AG09309 (cell line): ENCODE data around the gene BTG2.
"Not testable (repeated sequence)": the region's sequence is repeated elsewhere in the genome, so short reads cannot be mapped to it uniquely, and the experiment has no call there.

Experiments used
- DNase-seq: peaks from one replicate; pipeline ENCODE4 v3.0.0-alpha.2; 2010; ENCODE audit warnings: low read depth
- H3K4me3 ChIP-seq: 2 replicates; pipeline ENCODE4 v1.5.1; 2011; ENCODE audit warnings: mild to moderate bottlenecking, low read depth, low read length, moderate library complexity; ENCODE audit not compliant: control insufficient read depth
- TF ChIP-seq, protein P1 (sequence below): IDR thresholded peaks from 2 replicates; pipeline ENCODE4 v1.5.1; 2011; ENCODE audit warnings: mild to moderate bottlenecking, low read depth, low read length, inconsistent platforms; ENCODE audit not compliant: insufficient read depth, control insufficient read depth; ENCODE audit errors: missing control alignments

Gene BTG2, protein sequence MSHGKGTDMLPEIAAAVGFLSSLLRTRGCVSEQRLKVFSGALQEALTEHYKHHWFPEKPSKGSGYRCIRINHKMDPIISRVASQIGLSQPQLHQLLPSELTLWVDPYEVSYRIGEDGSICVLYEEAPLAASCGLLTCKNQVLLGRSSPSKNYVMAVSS

DNA sequence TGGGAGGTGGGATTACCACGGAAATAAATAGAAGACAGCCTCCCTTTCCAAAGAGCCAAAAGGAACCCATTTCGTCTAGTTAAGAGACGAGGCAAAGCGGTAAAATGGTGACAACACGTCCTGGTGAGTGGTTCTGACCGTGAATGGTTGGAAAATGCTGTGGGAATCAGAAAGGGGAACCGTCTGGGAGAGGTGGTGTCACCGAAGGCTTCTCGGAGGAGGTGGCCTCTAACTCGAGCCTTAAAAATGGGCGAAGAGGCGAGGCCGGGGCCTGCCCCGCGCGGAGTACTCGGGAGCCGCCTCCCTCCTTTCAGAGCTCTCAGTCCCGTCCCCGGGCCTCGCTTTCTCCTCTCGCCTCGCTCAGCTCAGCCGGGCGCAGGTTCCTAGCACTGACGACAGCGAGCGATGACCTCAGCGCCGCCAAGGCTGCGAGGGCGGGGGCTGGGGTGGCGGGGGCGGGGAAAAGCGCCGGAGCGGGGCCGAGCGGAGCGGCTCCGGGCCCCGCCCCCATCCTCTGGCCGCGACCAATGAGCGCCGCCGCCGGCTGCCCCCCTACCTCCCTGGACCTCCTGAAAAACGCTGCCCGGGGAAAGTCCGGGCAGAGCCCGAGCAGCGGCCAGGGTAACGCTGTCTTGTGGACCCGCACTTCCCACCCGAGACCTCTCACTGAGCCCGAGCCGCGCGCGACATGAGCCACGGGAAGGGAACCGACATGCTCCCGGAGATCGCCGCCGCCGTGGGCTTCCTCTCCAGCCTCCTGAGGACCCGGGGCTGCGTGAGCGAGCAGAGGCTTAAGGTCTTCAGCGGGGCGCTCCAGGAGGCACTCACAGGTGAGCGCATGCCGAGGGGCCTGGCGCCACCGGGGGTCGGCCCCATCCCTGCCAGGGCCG is at the start of gene BTG2:
Gene BTG2, plus strand, starts transcription at position 601 of the 890 bp plus-strand sequence. Its CDS starts 88 bp downstream, at position 689.
- peak within 1 kb of the TSS; percentile 85 for H3K4me3 ChIP-seq
- DNase-seq: no peak
- TF ChIP-seq, protein P1, sequence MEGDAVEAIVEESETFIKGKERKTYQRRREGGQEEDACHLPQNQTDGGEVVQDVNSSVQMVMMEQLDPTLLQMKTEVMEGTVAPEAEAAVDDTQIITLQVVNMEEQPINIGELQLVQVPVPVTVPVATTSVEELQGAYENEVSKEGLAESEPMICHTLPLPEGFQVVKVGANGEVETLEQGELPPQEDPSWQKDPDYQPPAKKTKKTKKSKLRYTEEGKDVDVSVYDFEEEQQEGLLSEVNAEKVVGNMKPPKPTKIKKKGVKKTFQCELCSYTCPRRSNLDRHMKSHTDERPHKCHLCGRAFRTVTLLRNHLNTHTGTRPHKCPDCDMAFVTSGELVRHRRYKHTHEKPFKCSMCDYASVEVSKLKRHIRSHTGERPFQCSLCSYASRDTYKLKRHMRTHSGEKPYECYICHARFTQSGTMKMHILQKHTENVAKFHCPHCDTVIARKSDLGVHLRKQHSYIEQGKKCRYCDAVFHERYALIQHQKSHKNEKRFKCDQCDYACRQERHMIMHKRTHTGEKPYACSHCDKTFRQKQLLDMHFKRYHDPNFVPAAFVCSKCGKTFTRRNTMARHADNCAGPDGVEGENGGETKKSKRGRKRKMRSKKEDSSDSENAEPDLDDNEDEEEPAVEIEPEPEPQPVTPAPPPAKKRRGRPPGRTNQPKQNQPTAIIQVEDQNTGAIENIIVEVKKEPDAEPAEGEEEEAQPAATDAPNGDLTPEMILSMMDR: no peak

DNA sequence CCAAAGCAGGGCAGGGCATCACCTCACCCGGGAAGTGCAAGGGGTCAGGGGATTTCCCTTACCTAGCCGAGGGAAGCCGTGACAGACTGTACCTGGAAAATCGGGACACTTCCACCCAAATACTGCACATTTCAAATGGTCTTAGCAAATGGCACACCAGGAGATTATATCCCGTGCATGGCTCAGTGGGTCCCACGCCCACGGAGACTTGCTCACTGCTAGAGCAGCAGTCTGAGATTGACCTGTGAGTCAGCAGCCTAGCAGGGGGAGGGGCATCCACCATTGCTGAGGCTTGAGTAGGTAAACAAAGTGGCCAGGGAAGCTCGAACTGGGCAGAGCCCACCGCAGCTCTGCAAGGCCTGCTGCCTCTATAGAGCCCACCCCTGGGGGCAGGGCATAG is 48.7 kb upstream of the BTG2 start:
- H3K4me3 ChIP-seq, DNase-seq: not testable (repeated sequence)

DNA sequence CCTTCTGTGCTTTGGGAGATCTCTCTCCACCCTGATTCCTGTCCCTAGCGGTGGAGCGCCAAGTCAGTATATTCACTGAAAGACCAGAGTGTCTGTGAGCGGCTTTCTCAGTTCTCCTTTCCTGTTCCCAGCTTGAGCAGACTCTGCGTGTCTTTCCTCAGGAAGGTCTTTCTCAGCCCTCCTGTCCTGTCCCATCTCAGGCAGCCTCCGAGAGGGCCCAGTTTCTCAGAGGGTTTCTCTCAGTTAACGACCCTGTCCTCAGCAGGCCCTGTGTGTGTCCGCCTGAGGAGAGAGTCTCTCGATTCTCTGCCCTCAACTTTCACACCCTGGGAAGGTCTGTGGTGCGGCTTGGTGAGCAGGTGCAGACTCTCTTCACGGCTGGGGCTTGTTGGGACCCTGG is 41.8 kb upstream of the BTG2 start:
- no peak overlapping the region for H3K4me3 ChIP-seq
- no peak for DNase-seq
- TF ChIP-seq, protein P1: no peak

DNA sequence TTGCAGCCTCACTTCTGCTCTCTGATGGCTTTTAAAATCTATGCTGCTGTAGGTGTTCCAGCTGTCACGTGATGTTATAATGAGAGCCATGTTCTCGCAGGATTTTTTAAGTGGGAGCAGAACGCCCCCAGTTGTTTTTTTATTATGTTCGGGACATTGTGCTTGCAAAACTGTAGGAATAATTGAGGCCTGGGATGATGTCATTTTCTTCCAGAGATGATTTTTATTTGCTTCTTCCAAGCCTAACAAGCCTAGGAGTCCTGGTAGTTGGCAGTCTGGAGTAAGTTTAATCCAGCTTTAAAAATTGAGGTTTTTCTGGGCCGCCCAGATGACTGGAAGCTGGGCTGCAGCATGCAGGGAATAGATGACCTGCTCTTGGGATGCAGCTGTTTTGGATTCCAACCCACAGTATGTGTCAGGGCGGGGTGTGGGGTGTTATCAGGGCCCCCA is 41.2 kb upstream of the BTG2 start:
- DNase-seq: peak; percentile 35
- H3K4me3 ChIP-seq: no peak overlapping the region
- TF ChIP-seq, protein P1: no peak

DNA sequence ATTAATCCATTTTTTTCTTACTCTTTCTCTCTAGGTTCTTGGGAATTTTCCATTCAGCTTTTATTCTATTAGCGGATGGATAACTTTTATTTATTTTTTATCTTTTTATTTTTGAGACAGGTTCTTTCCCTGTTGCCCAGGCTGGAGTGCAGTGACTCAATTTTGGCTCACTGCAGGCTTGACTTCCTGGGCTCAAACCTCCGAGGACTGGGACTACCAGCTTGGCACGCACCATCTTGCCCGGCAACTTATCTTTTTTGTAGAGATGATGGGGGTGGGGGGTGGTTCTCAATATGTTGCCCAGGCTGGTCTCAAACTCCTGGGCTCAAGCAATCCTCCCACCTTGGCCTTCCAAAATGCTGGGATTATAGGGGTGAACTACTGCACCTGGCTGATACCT is 39.8 kb upstream of the BTG2 start:
- H3K4me3 ChIP-seq: no peak overlapping the region
- no peak for DNase-seq
- TF ChIP-seq, protein P1: no peak

DNA sequence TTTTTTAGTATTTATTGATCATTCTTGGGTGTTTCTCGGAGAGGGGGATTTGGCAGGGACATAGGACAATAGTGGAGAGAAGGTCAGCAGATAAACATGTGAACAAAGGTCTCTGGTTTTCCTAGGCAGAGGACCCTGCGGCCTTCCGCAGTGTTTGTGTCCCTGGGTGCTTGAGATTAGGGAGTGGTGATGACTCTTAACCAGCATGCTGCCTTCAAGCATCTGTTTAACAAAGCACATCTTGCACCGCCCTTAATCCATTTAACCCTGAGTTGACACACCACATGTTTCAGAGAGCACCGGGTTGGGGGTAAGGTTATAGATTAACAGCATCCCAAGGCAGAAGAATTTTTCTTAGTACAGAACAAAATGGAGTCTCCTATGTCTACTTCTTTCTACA is 39.2 kb upstream of the BTG2 start:
- not testable (repeated sequence) for DNase-seq, H3K4me3 ChIP-seq

DNA sequence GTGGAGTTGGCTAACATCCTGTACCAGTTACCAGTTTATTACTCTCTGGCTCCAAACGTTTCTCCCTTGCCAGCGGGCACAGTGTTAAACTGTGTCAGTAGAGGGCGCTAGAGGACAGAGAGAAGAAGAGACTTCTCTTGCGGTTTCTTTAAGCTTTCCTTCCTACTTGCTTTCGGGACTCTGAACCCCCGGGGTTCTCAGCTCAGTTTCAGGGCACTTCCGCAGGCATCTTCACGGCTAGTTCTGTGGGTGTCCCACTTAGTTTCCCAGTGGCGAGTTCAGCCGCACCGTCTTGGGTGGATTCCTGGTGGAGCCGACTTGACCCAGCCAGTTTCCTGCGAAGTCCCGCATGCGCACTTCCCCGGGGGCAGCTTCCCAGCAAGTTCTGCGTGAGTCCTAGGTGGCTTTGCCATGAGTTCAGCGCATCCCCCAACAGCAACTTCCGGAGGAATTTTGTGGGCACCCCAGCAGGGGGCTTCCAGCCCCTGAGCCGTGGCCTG is 37.9 kb upstream of the BTG2 start:
- peak; percentile 77 for DNase-seq
- H3K4me3 ChIP-seq: peak overlapping the region; percentile 67

More for the DNA sequence above, 37.9 kb upstream of the BTG2 start:
- TF ChIP-seq, protein P1: peak; percentile 95
